Hepatocyte (in vitro differentiated cells): Measurements from ENCODE around the gene ALKBH7. TPM values are rescaled to one million over a fixed set of nuclear protein-coding genes. Genes with fewer than 3 reads are reported as not detected.
"Not testable (repeated sequence)": the region's sequence is repeated elsewhere in the genome, so short reads cannot be mapped to it uniquely, and the experiment has no call there.

Experiments used
- DNase-seq: peaks from one replicate; pipeline ENCODE4 v3.0.0-alpha.2; 2016; ENCODE audit warnings: low spot score
- H2AFZ ChIP-seq: fragments of 200-600 bp; sonication (generic); 2 replicates; pipeline ENCODE4 v1.6.0; 2016; ENCODE audit warnings: antibody characterized with exemption, mild to moderate bottlenecking
- H3K27ac ChIP-seq: fragments of 200-600 bp; sonication (generic); 2 replicates; pipeline ENCODE4 v1.5.1; 2016; ENCODE audit warnings: mild to moderate bottlenecking
- H3K27me3 ChIP-seq: fragments of 200-600 bp; sonication (generic); 2 replicates; pipeline ENCODE4 v1.6.1; 2016
- H3K36me3 ChIP-seq: fragments of 200-600 bp; sonication (generic); replicated peaks from 2 replicates; pipeline ENCODE4 v1.5.1; 2016; ENCODE audit warnings: low read depth; ENCODE audit not compliant: insufficient read depth
- H3K4me1 ChIP-seq: fragments of 200-600 bp; sonication (generic); 2 replicates; pipeline ENCODE4 v1.5.1; 2016; ENCODE audit warnings: mild to moderate bottlenecking, moderate library complexity; ENCODE audit not compliant: insufficient read depth
- H3K4me2 ChIP-seq: fragments of 200-600 bp; sonication (generic); 2 replicates; pipeline ENCODE4 v1.6.0; 2016
- H3K4me3 ChIP-seq: fragments of 200-600 bp; sonication (generic); 2 replicates; pipeline ENCODE4 v1.5.1; 2016; ENCODE audit warnings: mild to moderate bottlenecking
- H3K79me2 ChIP-seq: fragments of 200-600 bp; sonication (generic); 2 replicates; pipeline ENCODE4 v1.6.0; 2017; ENCODE audit warnings: mild to moderate bottlenecking
- H3K9me2 ChIP-seq: fragments of 200-600 bp; sonication (generic); replicated peaks from 2 replicates; pipeline ENCODE4 v1.6.0; 2017; ENCODE audit warnings: mild to moderate bottlenecking; ENCODE audit not compliant: insufficient read depth
- H3K9me3 ChIP-seq: fragments of 200-600 bp; sonication (generic); 2 replicates; pipeline ENCODE4 v1.5.1; 2016; ENCODE audit warnings: low read depth, mild to moderate bottlenecking
- H4K20me1 ChIP-seq: fragments of 200-600 bp; sonication (generic); 2 replicates; pipeline ENCODE4 v1.6.0; 2016; ENCODE audit warnings: mild to moderate bottlenecking; ENCODE audit not compliant: insufficient read depth, poor library complexity, severe bottlenecking
- EZH2 ChIP-seq: fragments of 200-600 bp; sonication (generic); IDR thresholded peaks from 2 replicates; pipeline ENCODE4 v1.6.1; 2016; ENCODE audit warnings: antibody characterized with exemption, mild to moderate bottlenecking, borderline replicate concordance
- EZH2phosphoT487 ChIP-seq: fragments of 200-600 bp; sonication (generic); IDR thresholded peaks from one replicate; pipeline ENCODE4 v1.6.1; 2018; ENCODE audit warnings: antibody characterized with exemption, mild to moderate bottlenecking, low read depth, moderate library complexity; ENCODE audit not compliant: unreplicated experiment, severe bottlenecking
- WGBS: methylation state at CpG from one replicate; pipeline ENCODE4 v1.1.6; 2016; ENCODE audit warnings: low lambda C conversion rate; ENCODE audit errors: missing lambda C conversion rate; 5-methylcytosine and 5-hydroxymethylcytosine counted together
- polyA plus RNA-seq: library from polyadenylated mRNA; unstranded; fragments of >200 nt; fragmentation: Nextera tagmentation; extraction: Ambion mirVana; gene quantifications from 2 replicates; pipeline ENCODE4 v1.2.1, GENCODE V29; 2016
- total RNA-seq: library from RNA; depleted of rRNA; stranded (reverse); fragments of >200 nt; gene quantifications from 2 replicates; pipeline ENCODE4 v1.2.3, GENCODE V29; 2014
- TF ChIP-seq, protein P1 (sequence below): fragments of 200-600 bp; sonication (generic); IDR thresholded peaks from 2 replicates; pipeline ENCODE4 v1.5.1; 2016; ENCODE audit warnings: antibody characterized with exemption, mild to moderate bottlenecking; ENCODE audit not compliant: poor library complexity

ALKBH7 gene
- total and polyA plus RNA-seq, 2 experiments from 2014 or later: 45.3 to 99.3 TPM

DNA sequence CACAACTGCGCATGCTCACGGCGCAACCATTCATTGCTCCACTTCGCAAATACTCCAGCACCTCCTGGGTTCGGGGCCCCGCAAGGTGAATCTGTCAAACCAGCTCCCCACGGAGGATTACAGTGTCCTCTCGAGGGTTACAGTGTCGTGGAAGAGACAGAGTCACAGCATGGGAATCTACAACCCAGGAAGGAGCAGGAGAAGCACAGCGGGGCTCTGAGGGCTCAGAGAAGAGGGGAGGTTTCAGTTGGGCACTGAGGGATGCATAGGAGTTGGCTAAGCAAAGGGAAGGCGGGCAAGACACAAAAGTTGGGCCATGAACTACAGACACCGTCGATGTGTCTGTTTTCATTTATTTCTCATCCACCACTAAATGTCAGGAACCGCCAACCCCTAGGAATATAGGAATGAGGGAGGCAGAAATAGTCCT lies 21.4 kb downstream of the ALKBH7 start:
- Histone ChIP-seq H3K4me2 (peak overlapping the region; percentile 82), H3K27me3 (no peaks in the 10 kb centered on the region), H3K79me2 (peaks cover 30% of the 10 kb centered on the region), H3K9me3 (no peaks in the 10 kb centered on the region), H3K4me3 (peak overlapping the region; percentile 32), H2AFZ (peak overlapping the region; percentile 68), H3K9me2 (no peaks in the 10 kb centered on the region), H3K36me3 (no peaks in the 10 kb centered on the region), H4K20me1 (no peaks in the 10 kb centered on the region), H3K27ac (peak overlapping the region; percentile 98), H3K4me1 (peaks cover 8% of the 10 kb centered on the region)
- TF ChIP-seq, protein P1, sequence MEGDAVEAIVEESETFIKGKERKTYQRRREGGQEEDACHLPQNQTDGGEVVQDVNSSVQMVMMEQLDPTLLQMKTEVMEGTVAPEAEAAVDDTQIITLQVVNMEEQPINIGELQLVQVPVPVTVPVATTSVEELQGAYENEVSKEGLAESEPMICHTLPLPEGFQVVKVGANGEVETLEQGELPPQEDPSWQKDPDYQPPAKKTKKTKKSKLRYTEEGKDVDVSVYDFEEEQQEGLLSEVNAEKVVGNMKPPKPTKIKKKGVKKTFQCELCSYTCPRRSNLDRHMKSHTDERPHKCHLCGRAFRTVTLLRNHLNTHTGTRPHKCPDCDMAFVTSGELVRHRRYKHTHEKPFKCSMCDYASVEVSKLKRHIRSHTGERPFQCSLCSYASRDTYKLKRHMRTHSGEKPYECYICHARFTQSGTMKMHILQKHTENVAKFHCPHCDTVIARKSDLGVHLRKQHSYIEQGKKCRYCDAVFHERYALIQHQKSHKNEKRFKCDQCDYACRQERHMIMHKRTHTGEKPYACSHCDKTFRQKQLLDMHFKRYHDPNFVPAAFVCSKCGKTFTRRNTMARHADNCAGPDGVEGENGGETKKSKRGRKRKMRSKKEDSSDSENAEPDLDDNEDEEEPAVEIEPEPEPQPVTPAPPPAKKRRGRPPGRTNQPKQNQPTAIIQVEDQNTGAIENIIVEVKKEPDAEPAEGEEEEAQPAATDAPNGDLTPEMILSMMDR: no peak
- TF ChIP-seq EZH2 (no peak), EZH2phosphoT487 (no peak)
- DNase-seq: no peak
- 20% methylated on average over 14 of the region's 14 CpGs for WGBS

DNA sequence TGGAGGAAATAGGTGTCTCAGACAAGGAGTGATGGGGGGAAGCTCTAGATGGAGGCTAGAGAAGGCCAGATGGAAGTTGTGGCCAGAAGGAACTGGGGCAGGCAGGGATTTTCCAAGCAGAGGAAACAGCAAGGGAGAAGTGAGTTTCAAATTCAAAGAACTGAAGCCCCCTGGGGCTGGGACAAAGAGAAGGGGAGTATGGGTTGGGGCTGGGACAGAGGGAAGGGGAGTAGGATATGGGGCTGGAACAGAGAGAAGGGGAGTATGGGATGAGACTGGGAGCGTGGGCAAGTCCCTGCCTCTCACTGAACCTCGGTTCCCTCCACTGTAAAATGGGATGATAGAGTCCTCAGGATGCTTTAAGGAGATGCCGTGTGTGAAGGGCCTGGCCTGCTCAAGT lies 22.2 kb downstream of the ALKBH7 start:
- Histone ChIP-seq H3K79me2 (peaks cover 21% of the 10 kb centered on the region), H3K9me2 (no peaks in the 10 kb centered on the region), H4K20me1 (no peaks in the 10 kb centered on the region), H3K4me2 (no peak overlapping the region), H3K27me3 (no peaks in the 10 kb centered on the region), H2AFZ (no peak overlapping the region), H3K4me3 (no peak overlapping the region), H3K4me1 (peaks cover 8% of the 10 kb centered on the region), H3K36me3 (no peaks in the 10 kb centered on the region), H3K9me3 (no peaks in the 10 kb centered on the region), H3K27ac (no peak overlapping the region)
- TF ChIP-seq, protein P1: no peak
- TF ChIP-seq EZH2 (no peak), EZH2phosphoT487 (no peak)
- WGBS: 91% methylated on average over 3 of the region's 3 CpGs
- no peak for DNase-seq

DNA sequence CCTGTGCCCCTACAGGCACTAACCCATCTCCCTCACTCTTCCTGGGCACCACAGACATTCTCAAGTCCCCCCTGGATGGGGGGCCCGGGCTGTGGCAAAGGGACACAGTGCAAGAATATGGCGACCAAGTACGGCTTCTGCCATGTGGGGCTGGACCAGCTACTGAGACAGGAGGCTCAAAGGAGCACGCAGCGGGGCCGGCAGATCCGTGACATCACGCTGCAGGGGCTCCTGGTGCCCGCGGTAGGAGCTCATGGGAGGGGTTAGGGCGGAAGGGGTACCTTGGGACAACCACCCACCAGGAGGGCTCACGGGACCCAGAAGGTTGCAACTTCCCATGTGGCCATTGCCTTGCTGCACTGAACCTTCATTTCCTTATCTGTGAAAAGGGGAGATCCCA lies 23.7 kb downstream of the ALKBH7 start:
- Histone ChIP-seq H3K9me2 (no peaks in the 10 kb centered on the region), H3K4me1 (peaks cover 8% of the 10 kb centered on the region), H3K4me2 (no peak overlapping the region), H3K4me3 (no peak overlapping the region), H3K27ac (no peak overlapping the region), H3K36me3 (no peaks in the 10 kb centered on the region), H2AFZ (no peak overlapping the region), H4K20me1 (no peaks in the 10 kb centered on the region), H3K9me3 (no peaks in the 10 kb centered on the region), H3K27me3 (no peaks in the 10 kb centered on the region), H3K79me2 (peaks cover 15% of the 10 kb centered on the region)
- TF ChIP-seq EZH2: no peak
- TF ChIP-seq EZH2phosphoT487: no peak
- TF ChIP-seq, protein P1: no peak
- no peak for DNase-seq
- WGBS: 96% methylated on average over 12 of the region's 12 CpGs

DNA sequence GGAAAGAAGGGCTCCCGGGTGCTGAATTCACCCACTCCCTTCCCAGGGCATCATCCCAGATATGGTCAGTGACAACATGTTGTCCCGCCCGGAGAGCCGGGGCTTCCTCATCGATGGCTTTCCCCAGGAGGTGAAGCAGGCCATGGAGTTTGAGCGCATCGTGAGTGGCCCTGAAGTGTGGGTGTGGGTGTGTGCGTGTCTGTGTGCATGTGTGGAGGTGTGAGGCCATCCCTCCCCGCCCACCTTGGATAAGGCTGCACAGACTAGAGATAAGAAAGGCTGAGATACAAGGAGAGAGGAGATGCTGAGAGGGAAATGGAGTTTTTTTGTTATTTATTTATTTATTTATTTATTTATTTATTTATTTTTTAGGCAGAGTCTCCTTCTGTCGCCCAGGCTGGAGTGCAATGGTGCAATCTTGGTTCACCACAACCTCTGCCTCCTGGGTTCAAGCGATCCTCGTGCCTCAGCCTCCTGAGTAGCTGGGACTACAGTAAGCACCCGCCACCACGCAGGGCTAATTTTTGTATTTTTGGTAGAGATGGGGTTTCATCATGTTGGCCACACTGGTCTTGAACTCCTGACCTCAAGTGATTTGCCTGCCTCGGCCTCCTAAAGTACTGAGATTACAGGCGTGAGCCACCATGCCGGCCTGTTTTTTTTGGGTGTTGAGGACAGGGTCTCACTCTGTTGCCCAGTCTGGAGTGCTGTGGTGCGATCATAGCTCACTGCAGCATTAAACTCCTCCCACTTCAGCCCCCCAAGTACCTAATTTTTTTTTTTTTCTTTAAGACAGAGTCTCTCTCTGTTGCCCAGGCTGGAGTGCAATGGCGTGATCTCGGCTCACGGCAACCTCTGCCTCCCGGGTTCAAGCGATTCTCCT lies 27.7 kb downstream of the ALKBH7 start:
- H3K36me3 ChIP-seq, H3K4me3 ChIP-seq, H3K4me2 ChIP-seq, H3K79me2 ChIP-seq, H3K27me3 ChIP-seq, H2AFZ ChIP-seq, DNase-seq, H3K9me2 ChIP-seq, H4K20me1 ChIP-seq, H3K27ac ChIP-seq, H3K9me3 ChIP-seq: not testable (repeated sequence)
- peaks cover 14% of the 10 kb centered on the region for H3K4me1 ChIP-seq
- WGBS: 91% methylated on average over 23 of the region's 23 CpGs
